HG03354 (cell line): Measurements from ENCODE around the gene NEB.

Source experiments
- ATAC-seq: cut with Tn5 transposase; IDR thresholded peaks from one replicate; pipeline ENCODE4 v1.9.1; 2021; ENCODE audit warnings: mild to moderate bottlenecking; ENCODE audit not compliant: unreplicated experiment, poor library complexity, severe bottlenecking

NEB gene, protein sequence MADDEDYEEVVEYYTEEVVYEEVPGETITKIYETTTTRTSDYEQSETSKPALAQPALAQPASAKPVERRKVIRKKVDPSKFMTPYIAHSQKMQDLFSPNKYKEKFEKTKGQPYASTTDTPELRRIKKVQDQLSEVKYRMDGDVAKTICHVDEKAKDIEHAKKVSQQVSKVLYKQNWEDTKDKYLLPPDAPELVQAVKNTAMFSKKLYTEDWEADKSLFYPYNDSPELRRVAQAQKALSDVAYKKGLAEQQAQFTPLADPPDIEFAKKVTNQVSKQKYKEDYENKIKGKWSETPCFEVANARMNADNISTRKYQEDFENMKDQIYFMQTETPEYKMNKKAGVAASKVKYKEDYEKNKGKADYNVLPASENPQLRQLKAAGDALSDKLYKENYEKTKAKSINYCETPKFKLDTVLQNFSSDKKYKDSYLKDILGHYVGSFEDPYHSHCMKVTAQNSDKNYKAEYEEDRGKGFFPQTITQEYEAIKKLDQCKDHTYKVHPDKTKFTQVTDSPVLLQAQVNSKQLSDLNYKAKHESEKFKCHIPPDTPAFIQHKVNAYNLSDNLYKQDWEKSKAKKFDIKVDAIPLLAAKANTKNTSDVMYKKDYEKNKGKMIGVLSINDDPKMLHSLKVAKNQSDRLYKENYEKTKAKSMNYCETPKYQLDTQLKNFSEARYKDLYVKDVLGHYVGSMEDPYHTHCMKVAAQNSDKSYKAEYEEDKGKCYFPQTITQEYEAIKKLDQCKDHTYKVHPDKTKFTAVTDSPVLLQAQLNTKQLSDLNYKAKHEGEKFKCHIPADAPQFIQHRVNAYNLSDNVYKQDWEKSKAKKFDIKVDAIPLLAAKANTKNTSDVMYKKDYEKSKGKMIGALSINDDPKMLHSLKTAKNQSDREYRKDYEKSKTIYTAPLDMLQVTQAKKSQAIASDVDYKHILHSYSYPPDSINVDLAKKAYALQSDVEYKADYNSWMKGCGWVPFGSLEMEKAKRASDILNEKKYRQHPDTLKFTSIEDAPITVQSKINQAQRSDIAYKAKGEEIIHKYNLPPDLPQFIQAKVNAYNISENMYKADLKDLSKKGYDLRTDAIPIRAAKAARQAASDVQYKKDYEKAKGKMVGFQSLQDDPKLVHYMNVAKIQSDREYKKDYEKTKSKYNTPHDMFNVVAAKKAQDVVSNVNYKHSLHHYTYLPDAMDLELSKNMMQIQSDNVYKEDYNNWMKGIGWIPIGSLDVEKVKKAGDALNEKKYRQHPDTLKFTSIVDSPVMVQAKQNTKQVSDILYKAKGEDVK (N-terminal part only)

DNA sequence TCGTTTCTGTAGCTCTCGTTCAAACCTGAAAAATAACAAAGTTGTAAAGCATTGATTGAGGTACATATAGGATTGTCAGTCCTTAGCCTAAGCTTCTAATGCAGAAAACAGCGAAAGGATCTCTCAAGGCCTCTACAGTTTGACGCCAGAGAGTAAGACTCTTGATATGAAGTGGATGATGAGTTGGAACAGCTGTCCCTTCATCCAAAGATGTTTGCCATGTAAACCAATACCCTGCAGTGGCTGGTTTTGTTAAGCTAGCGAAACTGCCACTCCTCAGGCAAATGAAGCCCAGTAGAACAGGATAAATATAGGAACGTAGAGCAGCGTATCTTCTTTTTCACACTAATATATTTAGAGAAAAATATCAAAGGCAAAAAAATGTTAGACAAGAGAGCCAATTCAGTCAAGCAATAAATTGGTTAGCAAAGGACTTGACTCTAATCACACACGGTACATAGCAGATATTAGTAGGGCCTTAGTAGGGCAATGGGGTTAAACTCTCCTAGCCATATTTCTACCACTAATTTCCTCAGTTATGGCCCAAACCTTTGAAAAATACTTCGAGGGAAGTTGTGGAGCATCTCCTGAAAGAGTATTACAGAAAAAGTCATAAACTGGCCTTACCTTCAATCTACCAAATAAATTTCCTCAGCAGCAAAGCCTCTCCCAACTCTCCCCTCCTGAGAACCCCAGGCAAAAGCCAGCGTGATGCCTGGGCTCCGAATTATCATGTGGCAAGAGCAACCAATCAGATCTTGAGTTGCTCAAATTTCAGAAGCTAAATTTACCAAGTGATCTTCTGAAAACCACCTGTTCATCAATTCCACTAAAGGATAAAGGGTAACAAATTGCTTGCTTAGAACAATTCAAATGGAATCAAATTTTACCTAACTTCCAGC lies at the start of gene NEB:
Gene NEB (minus strand): TSS at position 706 of the 902 bp plus-strand sequence. CDS start 1,320 bp downstream, outside the sequence.
- ATAC-seq: no peak

DNA sequence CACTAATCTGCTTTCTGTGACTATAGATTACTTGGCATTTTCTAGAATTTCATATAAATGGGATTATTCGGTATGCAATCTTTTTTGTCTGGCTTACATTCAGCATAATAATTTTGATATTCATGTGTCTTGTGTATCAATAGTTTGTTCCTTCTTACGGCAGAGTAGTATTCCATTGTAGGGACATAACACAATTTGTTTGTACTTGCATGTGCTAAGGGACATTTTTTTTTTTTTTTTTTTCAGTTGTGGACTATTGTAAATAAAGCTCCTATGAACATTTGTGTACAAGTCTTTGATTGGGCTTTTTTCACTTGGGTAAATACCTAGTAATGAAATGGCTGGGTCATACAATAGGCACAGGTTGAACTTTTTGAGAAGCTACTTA lies 48.9 kb upstream of the NEB start:
- no peak for ATAC-seq

DNA sequence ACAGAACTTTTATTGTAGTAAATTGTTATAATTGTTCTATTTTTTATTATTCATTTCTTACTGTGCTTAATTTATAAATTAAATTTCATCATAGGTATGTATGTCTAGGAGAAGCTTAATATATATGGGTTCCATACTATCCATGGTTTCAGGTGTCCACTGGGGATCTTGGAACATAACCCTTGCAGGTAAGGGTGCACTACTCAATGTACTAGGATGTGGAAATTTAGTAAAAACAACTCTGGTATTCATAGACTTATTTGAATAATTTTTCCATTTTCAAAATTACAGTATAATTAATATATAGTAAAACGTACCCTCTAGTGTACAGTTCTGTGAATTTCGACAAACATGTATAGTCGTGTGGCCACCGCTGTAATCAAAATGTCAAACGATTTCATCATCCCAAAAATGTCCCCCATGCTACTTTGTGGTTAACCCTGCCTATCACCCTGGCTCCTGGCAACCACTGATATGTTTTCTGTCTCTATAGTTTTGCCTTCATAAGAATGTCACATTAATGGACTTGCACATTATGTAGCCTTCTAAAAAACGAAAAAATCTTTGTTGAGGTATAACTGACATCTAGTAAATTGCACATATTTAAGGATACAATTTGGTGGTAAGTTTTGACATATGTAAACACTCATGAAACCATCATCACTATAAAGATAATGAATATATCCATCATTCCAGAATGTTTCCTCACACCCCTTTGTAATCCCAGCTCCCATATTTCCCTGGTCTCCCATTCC lies 48.3 kb upstream of the NEB start:
- no peak for ATAC-seq

DNA sequence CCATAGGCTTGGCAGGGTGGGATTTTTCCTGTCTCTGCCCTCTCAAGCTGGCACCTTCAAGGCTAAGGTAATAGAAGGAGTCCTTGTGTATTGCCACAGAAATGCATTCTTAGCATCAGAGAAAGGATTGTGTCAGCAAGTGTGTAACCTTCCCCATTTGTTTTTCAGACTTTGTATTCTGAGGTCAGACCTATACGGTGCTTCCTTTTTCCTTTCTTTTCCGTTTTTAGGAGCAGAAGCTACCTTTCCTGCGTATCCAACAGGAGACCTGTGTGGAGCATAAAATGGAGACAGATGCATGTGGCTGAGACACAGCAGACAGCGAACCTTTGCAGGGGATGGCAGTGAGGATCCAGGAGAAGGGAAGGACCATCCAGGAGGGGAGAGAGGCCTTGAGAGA lies 47.4 kb upstream of the NEB start:
- ATAC-seq: no peak

DNA sequence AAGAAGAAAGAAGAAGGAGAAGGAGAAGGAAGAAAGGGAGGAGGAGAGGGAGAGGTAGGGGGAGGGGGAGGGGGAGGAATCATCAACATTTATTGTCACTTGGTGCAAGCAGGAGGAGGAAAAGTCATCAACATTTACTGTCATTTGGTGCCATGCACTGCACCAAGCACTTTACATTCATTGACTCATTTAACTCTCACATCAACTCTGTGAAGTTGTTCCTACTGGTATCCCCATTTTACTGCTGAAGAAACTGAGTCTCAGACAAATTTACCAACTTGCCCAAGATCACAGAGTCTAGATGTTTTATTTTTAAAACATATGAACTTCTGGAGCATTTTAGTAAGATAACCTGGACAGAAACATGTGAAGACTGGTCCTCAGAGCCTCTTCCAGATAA lies 46.7 kb upstream of the NEB start:
- no peak for ATAC-seq

DNA sequence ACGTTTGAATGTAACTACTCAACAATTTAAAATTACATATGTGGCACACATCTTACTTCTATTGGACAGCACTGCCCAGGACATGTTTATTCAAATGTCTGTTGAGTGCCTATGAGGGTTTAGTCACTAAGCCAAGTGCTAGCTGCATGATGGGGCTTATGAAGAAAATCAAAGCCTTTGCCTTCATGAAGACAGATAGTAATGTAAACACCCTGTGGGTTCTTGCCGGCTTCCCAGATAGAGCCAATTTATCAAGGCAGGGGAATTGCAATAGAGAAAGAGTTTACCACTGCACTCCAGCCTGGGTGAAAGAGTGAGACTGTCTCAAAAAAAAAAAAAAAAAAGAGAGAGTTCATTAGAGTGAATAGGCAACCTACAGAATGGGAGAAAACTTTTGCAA lies 43.7 kb upstream of the NEB start:
- no peak for ATAC-seq

DNA sequence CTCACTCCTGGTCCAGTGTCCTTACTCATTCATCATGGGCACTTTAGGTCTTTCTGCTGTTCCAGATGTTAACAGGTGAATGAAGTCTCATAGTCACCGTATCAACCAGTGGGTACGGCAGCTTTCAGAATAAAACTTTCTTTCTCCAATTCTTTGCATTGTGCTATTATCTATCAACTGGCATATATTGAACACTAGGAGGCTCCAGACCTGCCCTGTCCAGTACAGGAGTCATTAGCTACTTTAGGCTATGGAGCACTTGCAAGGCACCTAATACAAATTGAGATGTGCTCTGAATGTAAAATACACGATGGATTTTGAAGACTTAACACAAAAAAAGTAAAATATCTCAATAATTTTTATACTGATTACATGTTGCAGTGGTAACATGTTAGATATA lies 43.2 kb upstream of the NEB start:
- no peak for ATAC-seq

DNA sequence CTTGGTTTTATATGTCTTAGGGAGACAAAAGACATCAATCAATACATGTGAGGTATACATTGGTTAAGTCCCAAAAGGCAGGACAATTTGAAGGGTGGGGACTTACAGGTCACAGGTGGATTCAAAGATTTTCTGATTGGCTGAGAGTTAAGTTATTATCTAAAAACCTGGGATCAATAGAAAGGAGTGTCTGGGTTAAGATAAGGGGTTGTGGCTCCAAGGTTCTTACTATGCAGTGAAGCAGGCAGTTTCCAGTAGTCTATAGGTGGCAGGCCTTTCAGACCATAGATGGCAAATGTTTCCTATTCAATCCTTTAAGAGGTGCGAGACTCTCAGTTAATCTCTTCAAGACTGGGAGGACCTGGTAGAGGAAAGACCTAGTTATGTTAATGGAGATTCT lies 42.1 kb upstream of the NEB start:
- ATAC-seq: no peak

DNA sequence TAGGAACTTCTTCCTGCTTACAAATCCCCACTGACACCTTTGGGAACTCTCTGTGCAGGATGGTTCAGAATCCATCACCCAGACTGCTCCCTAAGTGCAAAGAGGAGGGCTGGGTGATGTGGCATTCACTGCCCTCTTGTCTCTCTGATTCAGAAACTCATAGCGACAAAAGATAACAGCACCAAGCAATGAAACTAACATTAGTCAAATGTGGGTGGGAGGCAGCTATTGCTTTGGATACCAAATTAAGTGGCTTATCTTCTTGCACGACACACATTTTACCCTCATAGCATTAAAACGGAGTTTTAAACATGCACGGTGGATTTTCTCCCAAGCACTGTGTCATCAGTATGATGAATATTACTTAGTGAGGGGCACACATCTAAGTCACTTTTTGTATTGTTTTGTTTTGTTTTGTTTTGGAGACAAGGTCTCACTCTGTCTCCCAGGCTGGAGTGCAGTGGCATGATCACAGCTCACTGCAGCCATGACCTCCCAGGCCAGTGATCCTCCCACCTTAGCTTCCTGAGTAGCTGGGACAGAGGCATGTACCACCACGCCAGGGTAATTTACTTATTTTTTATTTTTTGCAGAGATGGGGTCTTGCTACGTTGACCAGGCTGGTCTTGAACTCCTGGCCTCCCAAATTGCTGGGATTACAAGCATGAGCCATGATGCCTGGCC lies 40.9 kb upstream of the NEB start:
- peak; percentile 53 for ATAC-seq

DNA sequence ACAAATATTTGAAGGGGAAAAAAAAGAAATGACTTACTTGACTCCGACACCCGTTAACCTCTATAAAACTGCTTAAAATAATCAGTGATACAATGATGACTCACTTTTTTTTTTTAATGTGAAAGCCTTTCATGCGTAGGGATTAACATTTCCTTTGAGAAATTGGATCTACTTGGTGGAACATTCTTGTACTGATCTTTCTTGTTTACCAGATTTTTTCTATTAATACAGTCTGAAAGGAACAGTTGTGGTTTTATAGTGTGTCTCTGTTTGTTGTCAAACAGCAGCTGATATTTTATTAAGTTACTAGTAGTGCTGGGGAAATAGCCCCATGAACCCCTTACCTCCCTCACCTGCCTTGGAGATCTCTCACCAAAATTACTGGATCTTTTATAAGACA lies 40.2 kb upstream of the NEB start:
- ATAC-seq: no peak

DNA sequence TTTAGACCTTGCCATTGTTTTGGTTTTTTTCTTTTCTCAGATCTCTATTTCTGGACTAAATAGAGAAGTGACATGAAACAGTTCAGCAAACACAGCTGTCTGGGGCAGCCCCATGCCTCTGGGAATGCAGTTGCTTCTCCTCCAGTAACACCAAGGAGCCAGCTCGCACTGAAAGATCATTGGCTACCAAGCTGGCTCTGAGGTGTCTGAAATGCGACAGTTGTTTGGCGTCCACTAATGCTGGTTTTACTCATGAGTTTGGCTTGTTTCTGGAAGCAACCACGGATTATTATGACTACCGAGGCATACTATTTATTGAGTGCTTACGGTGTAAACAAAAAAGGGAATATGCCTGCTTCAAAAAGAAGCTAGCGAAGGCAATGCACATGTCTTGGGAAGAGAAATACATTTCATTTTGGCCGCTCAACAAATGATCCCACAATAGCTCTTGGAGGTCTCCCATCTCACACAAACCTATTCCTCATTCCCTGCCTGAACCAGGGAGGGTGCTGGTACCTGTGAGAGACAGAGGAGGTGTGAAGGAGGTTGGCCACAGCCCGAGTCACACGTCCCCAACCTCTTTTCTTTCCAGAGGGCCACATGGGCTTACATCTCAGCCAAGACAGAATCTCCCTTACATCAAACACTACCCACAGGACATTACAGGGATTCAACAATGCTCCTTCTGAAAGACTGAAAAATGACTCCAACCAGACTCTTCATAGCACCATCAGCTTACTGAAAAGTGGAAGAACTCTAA lies 37.5 kb upstream of the NEB start:
- peak; percentile 88 for ATAC-seq

DNA sequence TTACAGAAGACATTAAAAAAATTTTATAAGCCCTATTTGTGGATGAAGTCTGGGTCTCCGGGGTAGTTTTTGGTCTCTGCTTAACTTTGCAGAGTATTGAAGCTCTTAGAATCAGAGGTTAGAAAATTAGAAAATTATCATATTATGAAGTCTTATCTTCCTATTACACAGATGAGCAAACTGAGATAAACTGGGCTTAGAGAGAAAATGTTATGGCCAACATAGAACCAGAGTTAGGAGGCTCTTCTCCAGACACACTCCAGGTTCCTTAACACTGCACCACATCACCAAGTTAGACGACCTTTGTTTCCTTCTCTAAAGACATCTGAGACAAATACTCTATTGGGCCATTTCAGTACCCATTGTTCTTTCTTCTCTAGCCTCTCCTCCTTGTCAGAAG lies 36.7 kb upstream of the NEB start:
- ATAC-seq: peak; percentile 28

DNA sequence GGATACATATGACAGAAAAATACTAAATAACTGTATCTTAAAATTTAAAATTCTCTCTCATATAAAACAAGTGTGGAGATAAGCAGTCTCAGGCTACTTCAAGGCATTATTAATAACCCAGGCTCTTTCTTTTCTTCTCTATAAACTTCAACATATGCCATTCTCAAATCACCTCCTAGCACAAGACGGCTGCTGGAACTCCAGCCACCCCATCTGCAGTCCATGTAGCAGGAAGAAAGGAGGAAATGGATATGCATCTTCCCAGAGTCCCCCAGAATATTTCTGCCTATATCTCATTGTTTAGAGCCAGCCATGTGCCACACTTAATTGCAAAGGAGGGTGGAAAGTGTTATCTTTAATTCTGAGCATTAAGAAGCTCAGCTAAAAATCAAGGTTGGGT lies 35.3 kb upstream of the NEB start:
- ATAC-seq: no peak

DNA sequence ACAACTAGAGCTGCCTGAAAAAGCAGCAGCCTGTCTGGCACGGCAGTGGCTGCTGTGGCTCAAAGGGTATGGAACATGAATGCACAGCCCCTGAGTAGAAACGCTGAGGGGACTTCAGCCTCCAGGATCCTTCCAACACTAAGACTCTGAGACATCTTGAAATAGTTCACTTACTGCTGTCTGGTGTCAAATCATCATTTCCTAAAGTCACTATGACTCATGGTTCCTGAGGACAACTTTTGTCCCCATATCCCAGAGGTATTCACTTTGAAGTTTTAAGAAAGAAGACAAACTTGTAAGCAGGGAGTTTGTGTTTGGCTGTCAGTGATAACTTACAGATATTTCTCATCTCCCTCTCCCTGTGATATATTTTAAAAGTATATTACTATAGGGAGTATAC lies 33.3 kb upstream of the NEB start:
- ATAC-seq: no peak

DNA sequence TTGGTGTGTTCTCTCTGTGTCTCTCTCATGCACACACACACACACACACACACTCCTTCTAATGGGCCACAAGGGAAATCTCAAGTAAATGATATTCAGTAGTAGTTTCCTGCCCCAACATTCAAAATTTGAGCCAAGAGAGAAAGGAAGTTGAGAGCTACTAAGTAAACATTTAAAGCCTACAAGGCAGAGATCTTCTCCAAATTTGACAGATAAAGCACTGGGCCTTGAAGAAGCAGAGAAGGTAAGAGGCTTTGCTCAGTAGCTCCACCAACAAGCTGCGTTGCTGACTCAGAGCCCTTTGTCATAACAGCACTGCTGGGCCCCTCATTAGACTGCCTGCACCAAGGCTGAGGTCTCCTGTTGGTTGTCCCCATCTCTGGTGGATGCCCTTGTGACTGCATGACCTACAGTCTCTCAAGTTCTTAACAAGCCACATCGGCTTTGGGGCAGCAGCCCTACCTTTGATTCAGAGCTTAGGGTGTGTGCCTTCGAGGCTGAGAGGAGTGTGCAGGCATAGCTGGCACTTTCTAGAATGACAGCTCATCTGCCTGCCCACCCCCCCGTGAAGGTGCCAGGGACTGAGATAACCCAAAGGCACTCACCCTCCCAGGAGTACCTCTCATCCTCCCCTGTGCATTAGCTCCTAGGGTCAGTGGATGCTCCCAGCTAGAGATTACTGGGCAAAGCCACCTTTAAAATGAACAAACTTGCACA lies 32.3 kb upstream of the NEB start:
- ATAC-seq: peak; percentile 64

DNA sequence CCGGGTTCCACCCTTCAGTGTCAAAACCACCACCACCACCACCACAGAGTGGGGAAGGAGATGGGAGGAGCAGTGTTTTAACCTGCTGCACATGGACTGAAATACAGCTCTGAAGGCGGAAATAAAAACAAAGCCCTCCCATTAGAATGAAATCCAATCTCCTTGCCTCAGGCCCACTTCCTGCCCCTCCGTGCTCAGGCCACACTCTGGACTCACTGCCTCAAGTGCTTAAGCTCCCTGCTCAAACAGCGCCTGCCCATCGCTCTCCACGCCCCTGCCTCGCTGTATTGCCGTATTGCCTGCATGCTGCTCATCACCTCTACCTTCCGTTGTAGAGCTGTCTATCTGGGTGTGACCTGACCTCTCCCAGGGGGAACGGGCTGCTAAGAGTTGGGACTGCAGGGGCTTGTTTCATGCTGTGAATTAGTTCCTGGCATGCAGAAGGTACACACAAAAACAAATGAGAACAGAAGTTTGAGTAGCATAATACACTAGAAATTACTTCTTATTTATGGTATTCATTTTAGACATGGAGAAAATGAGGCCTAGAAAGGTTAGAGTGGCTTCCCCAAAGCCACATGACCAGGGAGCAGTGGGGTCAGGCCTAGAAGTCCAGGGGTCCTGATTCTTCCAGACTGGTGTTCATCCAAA lies 31.6 kb upstream of the NEB start:
- ATAC-seq: peak; percentile 42
